HG02870 (cell line): ENCODE results near the gene RBM41.

ENCODE experiments used
- ATAC-seq: cut with Tn5 transposase; IDR thresholded peaks from one replicate; pipeline ENCODE4 v1.9.1; 2021; ENCODE audit warnings: mild to moderate bottlenecking, moderate library complexity; ENCODE audit not compliant: unreplicated experiment

RBM41 gene

DNA sequence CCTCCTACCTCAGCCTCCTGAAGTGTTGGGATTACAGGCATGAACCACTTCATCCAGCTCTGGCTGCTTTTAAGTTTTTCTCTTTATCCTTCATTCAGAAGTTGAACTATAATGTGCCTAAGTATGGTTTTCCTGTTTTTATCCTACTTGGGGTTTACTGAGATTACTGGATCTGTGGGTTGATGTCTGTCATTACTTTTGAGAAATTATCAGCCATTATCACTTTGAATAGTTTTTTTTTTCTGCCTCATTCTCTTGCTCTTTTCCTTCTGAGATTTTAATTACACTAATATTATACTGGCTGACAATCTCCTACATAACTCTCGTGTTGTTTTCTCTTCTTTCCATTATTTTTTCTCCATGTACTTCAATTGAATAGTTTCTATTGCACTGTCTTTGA lies 71.0 kb downstream of the RBM41 start:
- ATAC-seq, result no peak

- ATAC-seq, result no peak
Observed at GRCh38 chrX:107029752-107030151, 88.9 kb downstream of the RBM41 start.

GRCh38 chrX:107025545-107025944 lies 93.1 kb downstream of the RBM41 start:
- no peak for ATAC-seq

DNA sequence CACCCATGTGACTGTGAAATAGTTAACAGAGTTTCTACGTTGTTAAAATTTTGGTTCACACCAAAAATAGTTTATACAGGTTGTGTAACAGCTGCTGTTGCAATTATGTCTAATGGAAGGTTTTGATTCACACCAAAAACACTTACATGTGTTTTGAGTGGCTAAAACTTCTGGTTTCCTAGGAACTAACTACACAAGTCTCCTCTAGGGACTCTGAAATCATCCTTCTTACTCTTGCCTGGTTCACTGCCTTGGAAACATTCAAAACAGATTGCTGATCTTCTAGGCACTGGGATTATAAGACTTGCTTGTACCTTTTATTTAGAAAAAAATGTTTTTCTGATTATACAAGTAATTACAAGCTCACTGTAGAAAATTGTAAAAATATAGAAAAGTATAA lies 103.7 kb downstream of the RBM41 start:
- ATAC-seq, result no peak
